ENCODE results near the gene CSTPP1.

The CSTPP1 gene, protein sequence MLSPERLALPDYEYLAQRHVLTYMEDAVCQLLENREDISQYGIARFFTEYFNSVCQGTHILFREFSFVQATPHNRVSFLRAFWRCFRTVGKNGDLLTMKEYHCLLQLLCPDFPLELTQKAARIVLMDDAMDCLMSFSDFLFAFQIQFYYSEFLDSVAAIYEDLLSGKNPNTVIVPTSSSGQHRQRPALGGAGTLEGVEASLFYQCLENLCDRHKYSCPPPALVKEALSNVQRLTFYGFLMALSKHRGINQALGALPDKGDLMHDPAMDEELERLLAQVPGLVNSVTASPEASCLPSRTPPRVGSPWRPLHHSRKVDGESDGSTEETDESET

DNA sequence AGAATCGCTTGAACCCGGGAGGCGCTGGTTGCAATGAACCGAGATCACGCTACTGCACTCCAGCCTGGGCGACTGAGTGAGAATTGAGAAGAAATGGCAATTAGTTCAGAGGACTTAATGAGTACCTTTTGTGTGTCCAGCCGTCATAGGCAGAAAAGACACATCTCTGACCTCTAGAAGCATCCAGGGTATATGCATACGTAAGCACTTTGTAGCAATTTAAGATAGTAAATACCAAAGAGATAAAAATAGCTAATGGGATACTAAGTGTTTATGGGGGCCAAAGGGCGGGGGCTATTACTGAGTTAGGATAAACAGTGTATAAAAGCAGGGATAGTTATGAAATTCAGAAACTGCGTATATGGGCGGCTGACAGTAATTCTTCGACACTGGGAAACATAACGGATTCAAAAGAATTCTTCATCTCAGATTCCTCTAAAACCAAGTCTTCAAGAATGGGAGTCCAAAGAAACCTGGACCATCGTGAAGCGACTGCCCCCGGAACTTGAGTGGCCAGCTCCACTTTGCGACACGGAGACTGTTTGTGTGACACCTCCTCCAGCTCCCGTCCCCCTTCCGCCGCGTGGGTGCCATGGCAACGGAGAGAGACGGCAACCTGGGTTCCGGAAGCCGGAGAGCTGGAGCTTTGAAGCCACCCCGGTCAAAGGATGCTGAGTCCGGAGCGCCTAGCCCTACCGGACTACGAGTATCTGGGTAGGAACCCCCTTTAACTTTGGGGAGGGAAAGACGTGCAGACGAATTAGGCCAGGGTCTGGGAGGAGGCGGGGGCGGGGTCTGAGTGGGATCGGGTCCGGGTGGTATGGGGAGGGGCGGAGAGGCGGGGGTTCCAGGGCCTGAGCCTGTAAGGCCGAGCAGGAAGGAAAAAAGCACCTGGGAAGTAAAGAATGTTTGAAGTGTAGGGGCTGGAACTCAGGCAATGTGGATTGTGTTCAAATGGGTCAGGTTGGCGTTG is at the start of gene CSTPP1:
Gene CSTPP1 (plus strand): TSS at position 624 of the 973 bp plus-strand sequence. CDS start 45 bp downstream, at position 669.
- FAIRE-seq: no peak

DNA sequence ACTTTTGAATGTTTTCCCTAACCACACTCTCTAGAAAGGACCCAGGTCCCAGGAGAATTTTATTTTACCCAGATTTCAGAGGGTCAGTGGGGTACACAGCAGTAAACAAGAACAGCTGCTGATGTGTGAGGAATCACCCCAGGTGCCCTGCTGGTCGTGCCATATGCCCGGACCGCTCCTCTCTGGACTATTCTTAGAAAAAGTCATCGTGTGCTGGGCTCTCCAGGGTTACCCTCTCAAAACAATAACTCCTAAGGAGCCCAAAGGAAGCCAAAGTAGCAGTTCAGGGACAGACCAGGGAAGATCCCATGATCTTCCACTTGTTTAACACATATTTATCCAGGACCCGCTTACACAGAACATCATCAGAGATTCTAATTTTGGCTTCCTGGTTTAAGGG is 47.9 kb upstream of the CSTPP1 start:
- no peak for FAIRE-seq

DNA sequence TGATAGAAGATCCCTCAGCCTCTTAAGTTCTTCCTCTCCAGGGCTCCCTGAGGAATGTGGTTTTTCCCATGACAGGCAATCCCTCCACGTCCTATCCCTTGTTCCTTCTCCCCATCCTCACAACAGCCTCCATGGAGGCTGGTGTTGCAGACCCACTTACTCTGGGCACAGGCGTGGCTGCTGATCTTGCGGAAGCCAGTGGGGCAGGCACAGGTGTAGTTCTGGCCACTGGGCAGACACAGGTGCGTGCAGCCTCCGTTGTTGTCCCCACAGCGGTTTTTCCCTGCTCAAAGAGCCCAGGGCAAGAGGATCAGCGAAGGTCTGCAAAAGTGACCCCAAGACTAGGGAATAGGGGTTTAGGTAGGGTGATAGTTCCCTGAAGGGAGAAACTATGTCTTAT is 47.3 kb upstream of the CSTPP1 start:
- no peak for FAIRE-seq

DNA sequence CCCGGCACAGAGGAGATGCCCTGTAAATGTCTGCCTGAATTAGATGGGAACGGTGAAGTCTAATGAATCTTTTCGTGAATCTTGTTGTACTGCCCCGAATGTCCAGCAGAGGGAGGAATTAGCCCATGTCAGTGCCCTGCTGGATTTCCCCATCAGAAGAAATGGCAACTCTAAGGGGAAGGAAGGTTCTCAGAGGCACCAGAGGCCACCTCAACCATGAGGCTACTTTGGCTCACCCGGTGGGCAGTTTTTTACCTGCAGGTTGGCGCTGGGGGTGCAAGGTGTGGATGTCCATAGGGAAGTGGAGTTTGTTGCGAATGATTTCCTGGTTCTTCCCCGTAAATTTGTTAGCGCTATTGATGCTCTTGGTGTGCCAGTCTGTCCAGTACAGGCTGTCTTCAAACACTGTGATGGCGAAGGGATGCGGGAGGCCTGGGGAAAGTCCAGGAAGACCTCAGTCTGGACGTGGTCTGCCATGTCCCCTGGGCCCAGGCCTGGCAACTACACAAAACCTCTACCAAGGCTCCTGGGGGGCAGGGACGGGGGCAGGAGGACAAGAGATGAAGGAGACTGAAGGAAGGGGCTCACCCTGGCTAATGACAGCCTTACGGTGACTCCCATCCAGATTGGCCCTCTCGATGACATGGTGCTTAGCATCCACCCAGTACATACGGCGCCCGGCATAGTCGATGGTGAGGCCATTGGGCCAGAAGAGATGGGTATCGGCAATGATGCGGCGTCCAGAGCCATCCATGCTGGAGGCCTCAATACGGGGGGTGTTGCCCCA is 46.7 kb upstream of the CSTPP1 start:
- no peak for FAIRE-seq

DNA sequence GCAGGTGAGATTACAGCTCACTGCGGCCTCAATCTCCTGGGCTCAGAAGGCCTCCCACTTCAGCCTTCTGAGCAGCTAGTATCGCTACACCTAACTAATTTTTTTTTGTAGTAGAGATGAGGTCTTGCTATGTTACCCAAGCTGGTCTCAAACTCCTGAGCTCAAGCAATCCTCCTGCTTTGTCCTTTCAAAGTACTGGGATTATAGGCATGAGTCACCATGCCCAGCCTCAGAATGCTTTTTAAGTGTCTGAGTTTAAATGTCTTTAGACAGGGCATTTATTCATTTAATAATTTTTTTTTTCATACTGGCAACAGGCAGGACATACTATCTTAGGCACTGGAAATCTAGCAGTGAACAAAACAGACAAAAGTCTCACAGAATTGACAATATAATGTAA is 45.9 kb upstream of the CSTPP1 start:
- no peak for FAIRE-seq

DNA sequence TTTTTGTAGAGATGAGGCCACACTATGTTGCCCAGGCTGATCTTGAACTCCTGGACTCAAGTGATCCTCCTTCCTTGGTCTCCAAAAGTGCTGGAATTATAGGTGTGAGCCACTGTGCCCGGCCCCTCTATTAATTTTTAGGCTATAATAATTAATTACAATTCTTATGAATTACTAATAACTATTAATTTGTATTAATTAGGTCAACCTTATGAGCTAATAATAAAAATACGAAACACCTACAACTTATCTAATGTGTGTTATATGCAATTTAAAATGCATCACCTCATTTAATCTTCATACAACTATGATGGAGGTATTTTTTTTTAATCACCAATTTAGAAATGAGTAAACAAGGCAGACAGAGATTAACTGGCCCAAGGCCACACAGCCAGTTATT is 44.5 kb upstream of the CSTPP1 start:
- FAIRE-seq: no peak

DNA sequence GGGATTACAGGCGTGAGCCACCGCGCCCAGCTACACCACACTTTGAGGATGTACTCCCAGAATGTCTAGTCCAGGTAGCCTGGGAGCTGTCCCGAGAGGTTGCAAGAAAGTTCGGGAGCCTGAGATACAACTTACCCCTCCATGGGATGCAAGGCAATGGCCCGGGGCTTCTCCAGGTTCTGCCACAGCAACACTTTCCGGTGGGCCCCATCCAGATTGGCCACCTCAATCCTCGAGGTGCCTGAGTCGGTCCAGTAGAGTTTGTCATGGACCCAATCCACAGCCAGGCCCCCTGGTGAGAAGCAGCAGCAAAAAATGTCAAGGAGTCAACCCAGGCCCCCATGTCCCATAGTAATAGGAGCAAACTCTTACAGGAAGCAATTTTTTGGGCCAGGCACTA is 43.7 kb upstream of the CSTPP1 start:
- no peak for FAIRE-seq

DNA sequence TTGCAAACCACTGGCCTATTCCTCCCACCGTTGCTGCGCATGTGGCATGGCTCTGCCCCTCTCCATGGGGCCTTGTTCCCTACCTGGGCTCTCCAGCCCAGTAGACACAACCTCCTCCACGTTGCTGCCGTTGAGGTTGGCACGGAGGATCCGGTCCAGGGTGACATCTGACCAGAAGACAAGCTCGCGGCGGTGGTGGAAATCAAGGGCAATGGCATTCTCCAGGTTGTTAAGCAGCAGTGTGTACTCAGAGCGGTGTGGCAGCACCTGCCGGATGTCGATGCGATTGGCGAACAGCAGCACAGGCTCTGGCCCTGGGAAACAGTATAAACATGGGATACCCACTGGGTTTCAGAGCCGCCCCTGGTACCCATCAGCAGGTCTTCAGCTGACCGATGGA is 42.1 kb upstream of the CSTPP1 start:
- no peak for FAIRE-seq

DNA sequence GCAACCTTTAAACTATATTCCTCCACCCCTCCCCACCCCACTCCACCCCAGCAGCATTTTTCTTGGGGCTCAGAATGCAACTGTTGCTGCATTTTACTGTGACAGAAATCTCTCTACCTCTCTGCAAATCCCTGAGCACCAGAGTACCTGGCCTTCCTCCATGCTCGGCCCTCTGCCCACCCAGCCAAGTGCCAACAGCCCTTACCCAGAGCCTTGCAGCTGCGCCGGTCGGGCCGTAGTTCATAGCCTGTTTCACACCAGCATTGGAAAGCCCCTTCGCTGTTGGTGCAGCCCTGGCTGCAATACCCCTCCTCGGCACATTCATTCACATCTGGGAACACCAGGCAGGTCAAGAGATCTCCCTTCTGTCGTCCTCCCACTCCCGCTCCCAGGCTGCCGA is 41.6 kb upstream of the CSTPP1 start:
- FAIRE-seq: no peak

DNA sequence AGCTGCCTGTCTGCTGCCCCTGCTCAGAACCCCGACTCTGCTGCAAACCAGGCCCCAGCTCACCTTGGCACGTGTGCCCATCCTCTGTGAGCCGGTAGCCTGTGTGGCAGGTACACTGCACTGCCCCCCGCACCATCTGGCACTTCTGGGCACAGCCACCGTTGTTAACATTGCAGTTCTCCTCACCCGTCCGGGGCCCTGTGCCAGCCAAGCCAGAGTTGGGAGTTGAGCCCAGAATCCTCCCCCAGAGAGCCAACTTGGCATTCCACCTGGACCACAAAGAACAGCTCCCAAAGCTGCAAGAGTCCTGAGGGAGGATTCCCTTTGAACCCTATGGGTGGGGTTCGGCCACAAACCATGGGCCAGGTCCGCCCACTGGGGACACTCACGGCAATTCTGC is 40.7 kb upstream of the CSTPP1 start:
- FAIRE-seq: no peak

DNA sequence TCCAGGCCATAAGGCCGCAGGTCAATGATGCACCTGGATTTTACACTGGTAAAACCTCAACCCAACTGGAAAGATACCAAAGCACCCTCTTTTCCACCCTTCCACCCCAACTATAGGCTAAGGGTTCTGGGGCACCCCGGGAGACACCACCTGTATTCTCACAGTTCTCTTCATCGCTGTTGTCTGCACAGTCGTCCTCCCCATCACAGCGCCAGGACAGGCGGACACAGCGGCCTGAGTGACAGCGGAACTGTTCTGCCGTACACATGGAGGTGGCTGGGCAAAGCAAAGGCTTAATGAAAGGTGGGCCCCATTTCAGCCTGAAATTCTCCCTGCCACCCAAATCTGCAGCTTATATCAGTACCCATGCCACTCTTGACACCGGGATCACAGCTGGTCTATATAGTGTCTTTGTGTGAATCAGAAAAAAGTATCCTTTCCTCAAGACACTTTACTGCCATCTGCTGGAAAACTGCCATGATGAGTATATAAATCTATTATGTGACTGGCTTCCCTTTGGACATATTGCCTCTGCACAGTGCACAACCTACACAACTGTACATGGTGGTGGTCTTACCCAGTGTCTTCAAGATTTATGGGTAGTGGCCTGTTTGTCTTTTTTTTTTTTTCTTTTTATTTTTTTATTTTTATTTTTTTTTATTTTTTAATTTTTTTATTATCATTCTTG is 39.7 kb upstream of the CSTPP1 start:
- FAIRE-seq: no peak

DNA sequence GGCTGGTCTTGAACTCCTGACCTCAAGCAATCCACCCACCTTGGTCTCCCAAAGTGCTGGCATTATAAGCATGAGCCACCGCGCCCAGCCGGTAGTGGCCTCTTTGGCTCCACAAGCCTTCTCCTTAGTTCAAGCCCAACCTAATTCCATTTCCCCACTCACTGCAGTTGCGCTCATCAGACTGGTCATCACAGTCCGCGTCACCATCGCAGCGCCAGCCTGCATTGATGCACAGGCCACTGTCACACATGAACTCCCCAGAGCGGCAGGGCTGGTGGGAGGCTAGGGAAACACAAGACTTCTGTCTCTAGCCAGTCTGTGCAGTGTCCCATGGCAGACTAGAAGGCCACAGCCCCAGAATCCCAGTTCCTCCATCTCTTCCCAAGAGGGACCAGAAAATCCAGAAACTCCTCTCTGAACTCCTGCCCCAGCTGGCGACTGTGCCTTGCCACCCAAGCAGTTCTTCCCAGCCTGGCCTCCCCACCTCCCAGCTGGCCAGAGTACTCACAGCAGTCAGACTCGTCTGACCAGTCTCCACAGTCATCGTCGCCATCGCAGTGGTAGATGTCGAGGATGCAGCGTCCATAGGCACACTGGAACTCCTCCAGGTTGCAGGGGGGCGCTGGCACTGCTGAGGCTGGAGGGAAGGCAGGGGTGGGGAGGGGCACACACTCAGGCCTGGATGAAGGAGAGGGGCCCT is 38.0 kb upstream of the CSTPP1 start:
- no peak for FAIRE-seq

DNA sequence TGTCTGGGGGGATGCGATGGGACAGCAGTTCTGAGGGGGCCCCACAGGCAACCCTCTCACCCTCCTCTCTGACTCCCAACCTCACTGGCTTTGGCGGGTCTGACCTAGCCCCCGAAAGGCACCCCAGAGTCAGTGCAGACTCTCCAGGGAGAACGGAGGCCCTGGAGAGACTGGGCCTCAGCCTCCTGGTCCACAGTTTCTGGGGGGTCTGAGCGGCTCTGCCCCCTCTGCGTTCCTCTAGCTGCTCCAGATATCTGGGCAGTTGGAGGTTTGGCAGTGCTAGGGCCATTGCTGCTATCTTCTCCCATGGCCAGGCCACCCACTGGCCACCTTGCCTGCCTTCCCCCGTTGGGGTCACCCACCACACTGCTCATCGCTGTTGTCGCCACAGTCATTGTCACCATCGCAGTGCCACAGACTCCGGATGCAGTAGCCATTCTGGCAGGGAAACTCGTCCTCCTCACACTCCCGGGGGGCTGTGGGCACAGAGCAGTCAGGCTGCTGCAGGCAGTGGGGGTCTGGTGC is 37.0 kb upstream of the CSTPP1 start:
- no peak for FAIRE-seq

DNA sequence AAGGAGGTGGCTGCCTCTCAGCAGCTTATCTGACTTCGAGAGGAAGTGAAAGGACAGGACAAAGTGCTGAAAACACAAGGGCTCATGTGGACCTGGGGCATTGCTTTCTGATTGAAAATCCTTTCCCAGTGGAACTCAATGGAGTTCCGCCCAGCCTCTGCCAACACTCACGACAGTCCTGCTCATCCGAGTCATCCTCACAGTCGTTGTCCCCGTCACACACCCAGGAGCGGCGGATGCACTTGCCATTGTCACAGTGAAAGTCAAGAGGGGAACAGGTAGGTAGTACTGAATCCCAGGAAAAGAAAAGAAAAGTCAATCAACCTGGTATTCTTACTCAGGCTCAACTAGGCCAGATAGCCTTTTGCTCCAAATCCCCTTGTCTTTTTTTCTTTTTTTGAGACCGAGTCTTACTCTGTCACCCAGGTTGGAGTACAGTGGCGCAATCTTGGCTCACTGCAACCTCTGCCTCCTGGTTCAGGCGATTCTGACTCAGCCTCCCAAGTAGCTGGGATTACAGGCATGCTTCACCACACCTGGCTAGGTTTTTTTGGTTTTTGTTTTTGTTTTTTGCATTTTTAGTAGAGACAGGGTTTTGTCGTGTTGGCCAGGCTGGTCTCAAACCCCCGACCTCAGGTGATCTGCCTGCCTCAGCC is 36.3 kb upstream of the CSTPP1 start:
- no peak for FAIRE-seq

DNA sequence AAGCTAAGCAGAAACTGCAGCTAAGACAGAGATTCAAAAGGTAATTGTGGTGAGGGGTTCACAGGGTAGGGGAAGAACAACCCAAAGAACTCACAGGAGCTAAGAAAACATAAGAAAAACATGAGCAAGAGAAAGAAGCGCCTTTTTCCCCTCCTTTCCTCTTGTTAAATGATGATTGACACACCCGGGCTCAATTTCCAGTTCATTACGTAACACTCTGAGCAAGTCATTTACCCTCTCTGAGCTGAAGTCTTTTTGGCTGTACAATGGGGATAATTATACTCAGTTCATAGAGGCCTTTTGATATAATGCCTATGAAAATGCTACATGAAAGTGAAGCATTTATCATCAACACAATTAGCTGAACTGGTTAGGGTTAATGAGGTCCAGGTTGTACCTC is 35.4 kb upstream of the CSTPP1 start:
- no peak for FAIRE-seq

DNA sequence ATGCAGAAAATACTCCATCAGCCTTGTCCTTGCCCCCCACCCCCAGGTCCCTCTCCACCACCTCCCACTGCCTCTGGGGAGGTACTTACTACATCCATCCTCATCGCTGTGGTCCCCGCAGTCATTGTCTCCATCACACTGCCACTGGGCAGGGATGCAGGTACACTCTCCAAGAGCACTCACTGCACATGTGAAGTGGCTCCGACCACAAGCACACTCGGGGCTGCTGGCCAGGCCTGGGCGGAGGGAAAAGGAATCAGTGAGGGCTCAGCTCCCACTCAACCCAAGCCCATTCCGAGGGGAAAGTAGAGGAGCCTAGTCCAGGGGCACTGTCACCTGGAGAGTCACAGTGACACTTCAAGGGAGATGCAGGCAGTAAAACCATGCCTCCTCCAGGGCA is 33.9 kb upstream of the CSTPP1 start:
- FAIRE-seq: no peak

DNA sequence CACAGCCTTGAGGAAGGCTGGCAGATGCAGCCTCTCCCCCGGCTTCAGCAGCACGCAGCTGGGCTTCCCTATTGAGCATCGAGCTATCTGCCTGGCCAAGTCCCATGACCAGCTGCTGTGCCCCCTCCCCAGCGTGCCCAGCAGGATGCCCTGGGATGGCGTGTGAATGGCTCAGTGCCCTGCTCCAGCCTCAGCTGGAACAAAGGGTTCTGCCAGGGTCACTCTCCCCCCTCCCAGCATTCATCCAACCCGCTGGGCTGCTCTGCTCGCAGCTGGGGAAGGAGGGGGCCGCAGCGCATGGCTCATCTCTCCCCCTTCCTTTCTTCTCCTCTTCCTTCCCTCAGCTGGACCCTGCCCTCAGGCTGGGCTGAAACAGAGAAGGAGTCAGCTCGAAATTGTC is 32.7 kb upstream of the CSTPP1 start:
- no peak for FAIRE-seq

DNA sequence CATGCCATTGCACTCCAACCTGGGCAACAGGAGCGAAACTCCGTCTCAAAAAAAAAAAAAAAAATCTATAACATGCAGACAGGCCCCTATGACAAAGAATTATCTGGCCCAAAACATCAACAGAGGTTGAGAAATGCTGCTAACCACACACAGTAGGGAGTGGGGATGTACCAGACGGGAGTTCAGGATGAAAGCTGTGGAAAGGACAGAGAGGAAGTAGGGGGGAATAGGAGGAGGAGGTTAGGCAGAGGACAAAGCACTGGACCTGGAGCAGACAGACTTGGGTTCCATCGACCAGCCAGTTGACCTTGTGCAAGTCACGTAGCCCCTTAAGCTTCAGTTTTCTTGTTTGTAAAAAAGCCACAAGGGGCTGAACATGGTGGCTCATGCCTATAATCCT is 30.8 kb upstream of the CSTPP1 start:
- no peak for FAIRE-seq

DNA sequence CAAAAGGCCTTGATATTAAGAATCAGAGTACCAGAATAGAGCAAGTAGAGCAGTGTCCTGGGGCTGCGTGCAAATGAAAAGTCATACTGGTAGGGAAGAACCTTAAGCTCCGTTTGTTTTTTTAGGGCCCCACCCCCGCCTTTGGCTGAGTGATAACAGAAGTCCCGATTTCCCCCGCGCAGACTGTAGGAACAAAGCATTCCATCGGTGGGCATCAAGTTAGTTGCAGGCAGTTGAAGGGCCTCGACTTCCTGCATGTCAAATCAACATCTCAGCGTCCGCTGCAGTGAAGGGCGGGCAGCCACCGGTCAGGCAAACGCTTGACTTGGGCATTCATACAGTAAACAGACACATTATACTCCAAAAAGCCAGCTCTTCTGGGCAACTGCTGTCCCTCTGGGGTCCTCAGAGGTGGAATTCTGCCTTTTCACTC is 29.9 kb upstream of the CSTPP1 start:
- no peak for FAIRE-seq

DNA sequence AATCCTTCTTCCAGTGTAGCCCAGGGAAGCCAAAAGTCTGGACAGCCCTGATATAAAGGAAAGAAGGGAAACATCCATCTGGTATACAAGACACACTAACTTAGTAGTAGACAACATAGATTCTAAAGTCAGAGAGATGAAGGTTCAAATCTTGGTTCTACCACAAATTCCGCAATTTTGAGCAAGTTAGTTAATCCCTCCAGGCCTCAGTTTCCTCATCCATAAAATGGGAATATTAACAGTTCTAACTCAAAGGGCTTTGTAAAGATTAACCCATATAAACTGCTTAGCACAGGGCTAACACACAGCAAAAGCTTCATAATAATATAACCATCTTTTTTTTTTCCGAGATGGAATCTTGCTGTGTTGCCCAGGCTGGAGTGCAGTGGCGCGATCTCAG is 29.0 kb upstream of the CSTPP1 start:
- no peak for FAIRE-seq

DNA sequence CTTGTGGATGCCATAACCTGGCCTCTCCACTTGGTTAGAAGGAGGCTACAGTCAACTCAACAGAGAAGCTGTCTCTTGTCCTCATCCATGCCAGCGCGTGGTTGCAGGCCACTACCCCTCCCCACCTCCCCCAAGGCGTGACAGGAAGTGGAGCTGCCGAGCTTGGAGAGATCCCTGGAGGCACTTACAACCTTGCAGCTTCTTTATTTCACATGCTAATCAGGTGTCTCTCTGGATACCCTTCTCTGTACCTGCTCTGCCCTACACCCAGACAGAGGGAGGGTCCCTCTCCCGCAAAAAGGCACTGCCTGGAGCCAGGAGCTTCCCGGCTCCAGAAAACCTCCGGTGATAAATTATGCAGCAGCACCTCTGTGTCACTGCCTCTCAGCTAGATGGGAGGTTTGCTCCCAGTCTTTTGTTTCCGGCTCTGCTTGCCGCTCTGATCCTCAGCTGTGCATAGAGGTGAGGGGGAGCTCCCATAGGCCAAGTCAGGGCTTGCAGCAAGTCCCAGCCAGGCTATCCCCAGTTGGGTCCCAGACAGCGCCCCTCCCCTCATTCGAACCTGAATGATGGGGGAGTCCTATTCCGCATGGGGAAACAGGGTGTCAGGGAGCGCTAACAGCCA is 23.9 kb upstream of the CSTPP1 start:
- FAIRE-seq: no peak
